HL-60 (cell line): Measurements from ENCODE around the gene PRKD1.

Source experiments
- DNase-seq, 2 experiments: peaks; one replicate each; pipeline ENCODE4 v3.0.0-alpha.2; 2010 to 2020; ENCODE audit warnings: low read depth in 1 of 2, low spot score in 1 of 2
- H3K27ac ChIP-seq: fragments of 250-450 bp; sonication (Bioruptor Pico); replicated peaks from 2 replicates; pipeline ENCODE4 v1.5.1; 2020; ENCODE audit warnings: mild to moderate bottlenecking, moderate library complexity
- H3K27me3 ChIP-seq: fragments of 250-450 bp; sonication (Bioruptor Pico); 2 replicates; pipeline ENCODE4 v1.5.1; 2021; ENCODE audit warnings: mild to moderate bottlenecking, moderate library complexity; ENCODE audit not compliant: insufficient read depth, poor library complexity, severe bottlenecking
- H3K4me3 ChIP-seq: replicated peaks from 2 replicates; pipeline ENCODE4 v1.5.1; 2011; ENCODE audit warnings: mild to moderate bottlenecking, control low read depth, low read length; ENCODE audit not compliant: insufficient read depth
- GABPA ChIP-seq: IDR thresholded peaks from 2 replicates; pipeline ENCODE4 v1.6.1; 2012; ENCODE audit warnings: low read depth
- POLR2AphosphoS5 ChIP-seq: IDR thresholded peaks from 2 replicates; pipeline ENCODE4 v1.6.1; 2012; ENCODE audit warnings: low read depth
- SPI1 ChIP-seq: IDR thresholded peaks from 2 replicates; pipeline ENCODE4 v1.6.1; 2012; ENCODE audit warnings: low read depth, mild to moderate bottlenecking, borderline replicate concordance
- TF ChIP-seq, protein P1 (sequence below): IDR thresholded peaks from one replicate; pipeline ENCODE4 v1.5.1; 2011; ENCODE audit warnings: low read length, control low read depth, inconsistent platforms; ENCODE audit not compliant: insufficient read depth
- TF ChIP-seq, protein P2 (sequence below): IDR thresholded peaks from 2 replicates; pipeline ENCODE4 v1.6.1; 2012; ENCODE audit warnings: low read depth; ENCODE audit not compliant: insufficient replicate concordance

Gene PRKD1

DNA sequence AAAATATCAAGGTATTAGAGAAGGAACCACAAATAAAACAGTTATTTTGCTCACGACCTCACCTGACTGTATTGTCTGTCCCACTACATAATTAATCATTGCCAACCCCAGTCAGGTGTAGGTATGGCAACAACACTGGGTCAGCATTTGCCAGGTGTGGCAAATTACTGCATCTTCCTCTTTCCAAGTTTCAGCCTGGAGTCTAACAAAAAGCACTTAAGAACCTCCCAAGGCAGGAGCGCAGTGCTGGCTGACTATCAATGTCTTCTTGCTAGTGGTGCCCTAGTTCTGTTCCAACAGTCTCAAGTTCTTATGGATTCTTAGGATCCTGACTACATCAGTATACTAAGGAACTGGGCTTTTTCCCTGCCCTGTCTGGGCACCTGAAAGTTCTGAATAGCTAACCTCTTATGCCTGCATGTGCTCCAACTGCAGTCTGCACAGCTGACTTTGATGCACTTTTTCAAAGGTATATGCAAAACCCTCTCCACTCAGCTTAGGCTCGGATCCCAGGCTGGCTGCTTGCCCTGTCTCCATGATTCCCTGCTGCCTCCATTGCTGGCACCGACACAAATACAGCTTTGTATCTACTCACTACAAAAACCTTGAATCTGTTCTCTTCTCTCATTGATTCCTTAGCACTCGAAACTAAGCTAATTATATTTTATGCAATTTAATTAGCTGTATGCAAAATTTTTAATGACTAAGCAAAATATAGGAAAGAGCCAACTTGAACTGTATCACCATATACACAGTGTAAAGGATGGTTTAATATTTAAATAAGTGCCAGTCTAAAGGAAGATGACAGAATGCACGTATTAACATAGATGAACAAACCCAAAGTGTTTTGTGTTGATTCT lies 113.3 kb downstream of the PRKD1 start:
- no peak for DNase-seq
- no peak for TF ChIP-seq POLR2AphosphoS5
- TF ChIP-seq SPI1: no peak
- TF ChIP-seq, protein P1, sequence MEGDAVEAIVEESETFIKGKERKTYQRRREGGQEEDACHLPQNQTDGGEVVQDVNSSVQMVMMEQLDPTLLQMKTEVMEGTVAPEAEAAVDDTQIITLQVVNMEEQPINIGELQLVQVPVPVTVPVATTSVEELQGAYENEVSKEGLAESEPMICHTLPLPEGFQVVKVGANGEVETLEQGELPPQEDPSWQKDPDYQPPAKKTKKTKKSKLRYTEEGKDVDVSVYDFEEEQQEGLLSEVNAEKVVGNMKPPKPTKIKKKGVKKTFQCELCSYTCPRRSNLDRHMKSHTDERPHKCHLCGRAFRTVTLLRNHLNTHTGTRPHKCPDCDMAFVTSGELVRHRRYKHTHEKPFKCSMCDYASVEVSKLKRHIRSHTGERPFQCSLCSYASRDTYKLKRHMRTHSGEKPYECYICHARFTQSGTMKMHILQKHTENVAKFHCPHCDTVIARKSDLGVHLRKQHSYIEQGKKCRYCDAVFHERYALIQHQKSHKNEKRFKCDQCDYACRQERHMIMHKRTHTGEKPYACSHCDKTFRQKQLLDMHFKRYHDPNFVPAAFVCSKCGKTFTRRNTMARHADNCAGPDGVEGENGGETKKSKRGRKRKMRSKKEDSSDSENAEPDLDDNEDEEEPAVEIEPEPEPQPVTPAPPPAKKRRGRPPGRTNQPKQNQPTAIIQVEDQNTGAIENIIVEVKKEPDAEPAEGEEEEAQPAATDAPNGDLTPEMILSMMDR: no peak
- TF ChIP-seq GABPA: no peak
- TF ChIP-seq, protein P2, sequence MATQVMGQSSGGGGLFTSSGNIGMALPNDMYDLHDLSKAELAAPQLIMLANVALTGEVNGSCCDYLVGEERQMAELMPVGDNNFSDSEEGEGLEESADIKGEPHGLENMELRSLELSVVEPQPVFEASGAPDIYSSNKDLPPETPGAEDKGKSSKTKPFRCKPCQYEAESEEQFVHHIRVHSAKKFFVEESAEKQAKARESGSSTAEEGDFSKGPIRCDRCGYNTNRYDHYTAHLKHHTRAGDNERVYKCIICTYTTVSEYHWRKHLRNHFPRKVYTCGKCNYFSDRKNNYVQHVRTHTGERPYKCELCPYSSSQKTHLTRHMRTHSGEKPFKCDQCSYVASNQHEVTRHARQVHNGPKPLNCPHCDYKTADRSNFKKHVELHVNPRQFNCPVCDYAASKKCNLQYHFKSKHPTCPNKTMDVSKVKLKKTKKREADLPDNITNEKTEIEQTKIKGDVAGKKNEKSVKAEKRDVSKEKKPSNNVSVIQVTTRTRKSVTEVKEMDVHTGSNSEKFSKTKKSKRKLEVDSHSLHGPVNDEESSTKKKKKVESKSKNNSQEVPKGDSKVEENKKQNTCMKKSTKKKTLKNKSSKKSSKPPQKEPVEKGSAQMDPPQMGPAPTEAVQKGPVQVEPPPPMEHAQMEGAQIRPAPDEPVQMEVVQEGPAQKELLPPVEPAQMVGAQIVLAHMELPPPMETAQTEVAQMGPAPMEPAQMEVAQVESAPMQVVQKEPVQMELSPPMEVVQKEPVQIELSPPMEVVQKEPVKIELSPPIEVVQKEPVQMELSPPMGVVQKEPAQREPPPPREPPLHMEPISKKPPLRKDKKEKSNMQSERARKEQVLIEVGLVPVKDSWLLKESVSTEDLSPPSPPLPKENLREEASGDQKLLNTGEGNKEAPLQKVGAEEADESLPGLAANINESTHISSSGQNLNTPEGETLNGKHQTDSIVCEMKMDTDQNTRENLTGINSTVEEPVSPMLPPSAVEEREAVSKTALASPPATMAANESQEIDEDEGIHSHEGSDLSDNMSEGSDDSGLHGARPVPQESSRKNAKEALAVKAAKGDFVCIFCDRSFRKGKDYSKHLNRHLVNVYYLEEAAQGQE: no peak
- H3K27ac ChIP-seq: no peak overlapping the region

DNA sequence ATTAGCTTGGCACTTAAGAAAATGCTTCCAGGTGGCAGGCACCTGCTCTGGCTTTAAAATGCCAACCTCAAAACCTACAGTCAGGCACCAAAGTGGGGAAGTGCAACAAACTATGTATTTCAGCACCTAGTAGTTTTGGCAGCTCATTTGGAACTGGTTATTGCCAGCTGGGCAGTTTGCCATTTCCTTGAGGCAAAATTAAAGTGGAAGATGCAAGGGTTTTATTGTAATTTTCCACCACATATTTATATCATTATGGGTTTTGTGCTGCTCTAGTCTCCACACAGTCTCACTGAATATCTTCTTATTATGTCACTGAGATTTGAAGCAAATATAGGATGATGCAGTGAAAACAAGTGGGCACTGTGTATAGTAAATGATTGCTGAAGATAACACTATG lies 117.0 kb downstream of the PRKD1 start:
- H3K27ac ChIP-seq: no peak overlapping the region
- no peak for DNase-seq
- H3K27me3 ChIP-seq: no peaks in the 10 kb centered on the region
- TF ChIP-seq GABPA (no peak), SPI1 (no peak), POLR2AphosphoS5 (no peak)
- TF ChIP-seq, protein P2: no peak
- TF ChIP-seq, protein P1: no peak
- no peak overlapping the region for H3K4me3 ChIP-seq

More for the DNA sequence above, 113.3 kb downstream of the PRKD1 start:
- H3K27me3 ChIP-seq: no peaks in the 10 kb centered on the region
- no peak overlapping the region for H3K4me3 ChIP-seq

DNA sequence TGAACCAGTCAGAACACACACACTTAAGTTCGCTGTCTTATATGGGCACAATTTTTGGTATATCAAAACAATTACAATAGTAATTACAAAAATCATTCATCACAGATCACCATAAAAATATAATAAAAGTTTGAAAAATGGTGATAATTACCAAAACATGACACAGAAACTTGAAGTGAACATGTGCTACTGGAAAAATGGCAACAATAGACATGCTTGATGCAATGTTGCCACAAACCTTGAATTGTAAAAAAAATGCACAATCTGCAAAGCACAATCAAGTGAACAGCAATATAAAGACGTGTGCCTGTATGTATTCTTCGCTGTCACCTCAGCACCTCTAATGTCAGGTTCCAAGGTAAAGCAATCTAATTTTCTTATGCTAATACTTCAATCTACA lies 117.6 kb downstream of the PRKD1 start:
- Histone ChIP-seq H3K27me3 (no peaks in the 10 kb centered on the region), H3K27ac (no peak overlapping the region), H3K4me3 (no peak overlapping the region)
- no peak for DNase-seq
- no peak for TF ChIP-seq SPI1
- no peak for TF ChIP-seq GABPA
- no peak for TF ChIP-seq POLR2AphosphoS5
- TF ChIP-seq, protein P1: no peak
- TF ChIP-seq, protein P2: no peak
